GM23248 (cell line): ENCODE measurements around the gene KCNT1. TPM values are rescaled to one million over a fixed set of nuclear protein-coding genes. Genes with fewer than 3 reads are reported as not detected.

ENCODE experiments used
- DNase-seq: peaks from one replicate; pipeline ENCODE4 v3.0.0-alpha.2; 2015
- H2AFZ ChIP-seq: fragments of 200-600 bp; sonication (generic); 2 replicates; pipeline ENCODE4 v1.6.1; 2016; ENCODE audit warnings: antibody characterized with exemption
- H3F3A ChIP-seq: fragments of 200-600 bp; sonication (generic); 2 replicates; pipeline ENCODE4 v1.6.1; 2016; ENCODE audit warnings: mild to moderate bottlenecking, antibody characterized with exemption, mixed run types; ENCODE audit not compliant: insufficient read depth
- H3K27ac ChIP-seq: fragments of 200-600 bp; sonication (generic); 2 replicates; pipeline ENCODE4 v1.5.1; 2016; ENCODE audit warnings: mild to moderate bottlenecking
- H3K27me3 ChIP-seq: fragments of 200-600 bp; sonication (generic); replicated peaks from 2 replicates; pipeline ENCODE4 v1.6.1; 2016; ENCODE audit warnings: mild to moderate bottlenecking; ENCODE audit not compliant: insufficient read depth
- H3K36me3 ChIP-seq: fragments of 200-600 bp; sonication (generic); 2 replicates; pipeline ENCODE4 v1.6.1; 2016; ENCODE audit warnings: low read depth, mild to moderate bottlenecking
- H3K4me1 ChIP-seq: fragments of 200-600 bp; sonication (generic); 2 replicates; pipeline ENCODE4 v1.6.1; 2016; ENCODE audit warnings: mild to moderate bottlenecking; ENCODE audit not compliant: insufficient read depth
- H3K4me2 ChIP-seq: fragments of 200-600 bp; sonication (generic); one replicate; pipeline ENCODE4 v1.6.1; 2016; ENCODE audit warnings: mild to moderate bottlenecking; ENCODE audit not compliant: unreplicated experiment
- H3K4me3 ChIP-seq: fragments of 200-600 bp; sonication (generic); 2 replicates; pipeline ENCODE4 v1.5.1; 2016; ENCODE audit warnings: mild to moderate bottlenecking
- H3K79me2 ChIP-seq: fragments of 200-600 bp; sonication (generic); 2 replicates; pipeline ENCODE4 v1.6.1; 2016; ENCODE audit warnings: mild to moderate bottlenecking; ENCODE audit not compliant: insufficient read depth
- H3K9ac ChIP-seq: fragments of 200-600 bp; sonication (generic); 2 replicates; pipeline ENCODE4 v1.6.1; 2016; ENCODE audit warnings: mild to moderate bottlenecking
- H3K9me2 ChIP-seq: fragments of 200-600 bp; sonication (generic); 2 replicates; pipeline ENCODE4 v1.6.1; 2016; ENCODE audit warnings: mixed run types, mild to moderate bottlenecking, moderate library complexity; ENCODE audit not compliant: insufficient read depth
- H3K9me3 ChIP-seq: fragments of 200-600 bp; sonication (generic); one replicate; pipeline ENCODE4 v1.6.1; 2017; ENCODE audit warnings: low read depth
- H4K20me1 ChIP-seq: fragments of 200-600 bp; sonication (generic); 2 replicates; pipeline ENCODE4 v1.6.0; 2016; ENCODE audit not compliant: insufficient read depth
- EZH2 ChIP-seq: fragments of 200-600 bp; sonication (generic); IDR thresholded peaks from 2 replicates; pipeline ENCODE4 v1.6.1; 2018; ENCODE audit warnings: antibody characterized with exemption, mild to moderate bottlenecking; ENCODE audit not compliant: insufficient read depth, poor library complexity, severe bottlenecking
- EZH2phosphoT487 ChIP-seq: fragments of 200-600 bp; sonication (generic); IDR thresholded peaks from 2 replicates; pipeline ENCODE4 v1.6.1; 2018; ENCODE audit warnings: antibody characterized with exemption, moderate library complexity, mild to moderate bottlenecking, low read depth; ENCODE audit not compliant: insufficient read depth
- WGBS, 2 experiments: methylation state at CpG; one replicate each; pipeline ENCODE4 v1.1.6; 2015 to 2017; ENCODE audit warnings: low lambda C conversion rate in 2 of 2, low coverage in 1 of 2; ENCODE audit errors: missing lambda C conversion rate in 2 of 2; 5-methylcytosine and 5-hydroxymethylcytosine counted together
- in situ Hi-C: fragments of 300-500 bp; cut with MboI; formaldehyde crosslinking; loops from 2 replicates; pipeline ENCODE4 v1.15.0; 2020
- polyA plus RNA-seq: library from polyadenylated mRNA; unstranded; fragments of >200 nt; fragmentation: Nextera tagmentation; extraction: Ambion mirVana; gene quantifications from 2 replicates; pipeline ENCODE4 v1.2.1, GENCODE V29; 2016
- total RNA-seq: library from RNA; depleted of rRNA; stranded (reverse); fragments of >200 nt; shearing (Covaris generic); gene quantifications from 2 replicates; pipeline ENCODE4 v1.2.3, GENCODE V29; 2014

KCNT1 gene
- total and polyA plus RNA-seq, 2 experiments from 2014 or later = not detected

- H3K9me2 ChIP-seq = no peaks in the 10 kb centered on the region
- H2AFZ ChIP-seq = no peak overlapping the region
- no peak for TF ChIP-seq EZH2phosphoT487
- no peak overlapping the region for H3K4me3 ChIP-seq
- no peak overlapping the region for H3K9ac ChIP-seq
- in situ Hi-C loops = no loop called here
- H3K27me3 ChIP-seq = peaks cover 28% of the 10 kb centered on the region
- no peaks in the 10 kb centered on the region for H4K20me1 ChIP-seq
- WGBS, 2 experiments = 25 to 30% methylated on average over 13 of the region's 13 CpGs
- no peaks in the 10 kb centered on the region for H3K9me3 ChIP-seq
- H3K36me3 ChIP-seq = no peaks in the 10 kb centered on the region
- no peak overlapping the region for H3K27ac ChIP-seq
- H3K4me1 ChIP-seq = no peaks in the 10 kb centered on the region
- H3K4me2 ChIP-seq = no peak overlapping the region
- no peaks in the 10 kb centered on the region for H3F3A ChIP-seq
- DNase-seq = no peak
- no peaks in the 10 kb centered on the region for H3K79me2 ChIP-seq
Measured at GRCh38 chr9:135729480-135729879, 27.5 kb downstream of the KCNT1 start.

- no peak for DNase-seq
- Histone ChIP-seq H3K4me2 (no peak overlapping the region), H3K27me3 (peaks cover 28% of the 10 kb centered on the region), H3K4me1 (no peaks in the 10 kb centered on the region), H3K9ac (no peak overlapping the region), H3K9me2 (no peaks in the 10 kb centered on the region), H3F3A (no peaks in the 10 kb centered on the region), H4K20me1 (no peaks in the 10 kb centered on the region), H3K4me3 (no peak overlapping the region), H3K9me3 (no peaks in the 10 kb centered on the region), H3K36me3 (no peaks in the 10 kb centered on the region), H2AFZ (no peak overlapping the region), H3K27ac (no peak overlapping the region), H3K79me2 (no peaks in the 10 kb centered on the region)
- no peak for TF ChIP-seq EZH2
- WGBS, 2 experiments = 85% methylated on average over 12 of the region's 12 CpGs
- in situ Hi-C loops = no loop called here
Measured at GRCh38 chr9:135731454-135731853, 29.5 kb downstream of the KCNT1 start.

GRCh38 chr9:135732569-135733257 lies 30.7 kb downstream of the KCNT1 start:
- WGBS, 2 experiments = 67 to 73% methylated on average over 4 to 6 of the region's 6 CpGs
- Histone ChIP-seq H2AFZ (no peak overlapping the region), H3F3A (no peaks in the 10 kb centered on the region), H3K36me3 (no peaks in the 10 kb centered on the region), H3K9ac (no peak overlapping the region), H3K9me3 (no peaks in the 10 kb centered on the region), H3K27ac (no peak overlapping the region), H3K4me2 (no peak overlapping the region), H4K20me1 (no peaks in the 10 kb centered on the region), H3K9me2 (no peaks in the 10 kb centered on the region), H3K4me3 (no peak overlapping the region), H3K27me3 (peaks cover 21% of the 10 kb centered on the region), H3K79me2 (no peaks in the 10 kb centered on the region), H3K4me1 (no peaks in the 10 kb centered on the region)
- peak; percentile 17 for DNase-seq
- in situ Hi-C loops = no loop called here
- no peak for TF ChIP-seq EZH2
- TF ChIP-seq EZH2phosphoT487 = no peak

- no peaks in the 10 kb centered on the region for H3K79me2 ChIP-seq
- TF ChIP-seq EZH2phosphoT487 (no peak), EZH2 (no peak)
- no peaks in the 10 kb centered on the region for H3K9me3 ChIP-seq
- in situ Hi-C loops = no loop called here
- H3K9me2 ChIP-seq = no peaks in the 10 kb centered on the region
- no peak overlapping the region for H3K4me2 ChIP-seq
- 60 to 61% methylated on average over 26 of the region's 27 CpGs for WGBS, 2 experiments
- H3F3A ChIP-seq = no peaks in the 10 kb centered on the region
- no peak overlapping the region for H3K4me3 ChIP-seq
- no peak for DNase-seq
- H3K36me3 ChIP-seq = no peaks in the 10 kb centered on the region
- H2AFZ ChIP-seq = no peak overlapping the region
- H4K20me1 ChIP-seq = no peaks in the 10 kb centered on the region
- no peak overlapping the region for H3K9ac ChIP-seq
- H3K27me3 ChIP-seq = peaks cover 2% of the 10 kb centered on the region
- H3K27ac ChIP-seq = no peak overlapping the region
- no peaks in the 10 kb centered on the region for H3K4me1 ChIP-seq
Measured at GRCh38 chr9:135734616-135735144, 32.7 kb downstream of the KCNT1 start.
